C1 segment of cervical spinal cord (tissue), 14 donors: Measurements from ENCODE around the gene TBC1D9.

Experiments used
- DNase-seq, 14 donors: peaks; one replicate each; lab custom pipeline; 2025; lab: John Stamatoyannopoulos, UW

Gene TBC1D9

DNA sequence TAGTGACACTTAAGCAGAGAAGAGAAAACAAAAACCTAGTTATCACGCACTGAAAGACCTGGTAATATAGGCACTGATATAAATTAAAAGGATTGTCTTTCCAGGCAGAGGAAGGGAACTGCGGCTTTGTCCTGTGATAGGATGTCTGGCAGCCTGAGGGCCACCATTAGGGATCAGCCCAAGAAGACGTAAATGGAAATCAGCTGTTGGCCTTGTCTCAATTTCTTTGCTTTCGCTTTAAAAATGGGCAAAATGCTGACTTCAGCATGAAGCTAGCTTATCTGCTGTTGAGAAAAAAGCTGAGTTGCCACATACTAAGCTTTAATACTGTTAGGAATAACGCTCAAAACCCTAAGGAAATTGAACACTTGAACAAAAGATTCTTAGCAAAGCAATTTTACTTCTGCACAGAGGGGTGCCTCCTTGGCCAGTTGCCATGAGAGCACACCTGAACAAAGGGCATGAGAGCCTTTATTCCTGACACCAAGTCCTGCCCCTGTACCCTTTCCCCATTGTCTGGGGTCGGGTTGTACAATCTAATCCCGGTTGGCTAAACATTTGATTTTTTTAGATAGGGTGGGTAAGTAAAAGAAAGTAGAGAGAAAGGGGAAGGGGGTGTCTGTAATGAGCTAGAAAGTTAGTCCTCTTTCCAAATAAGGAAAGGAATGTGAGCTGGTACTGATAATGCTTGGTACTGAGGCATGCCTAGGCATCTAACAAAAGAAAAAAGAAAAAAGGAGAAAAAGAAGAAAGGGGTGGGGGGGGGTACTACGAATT lies 102.3 kb downstream of the TBC1D9 start:
- DNase-seq = no peak

GRCh38 chr4:140652601-140653000 lies 103.6 kb downstream of the TBC1D9 start:
- no peak for DNase-seq

GRCh38 chr4:140648716-140649308 lies 107.4 kb downstream of the TBC1D9 start:
- no peak for DNase-seq

- peak in 4 of 14 donors; percentile 7 to 45 (median 28) for DNase-seq
Measured at GRCh38 chr4:140645614-140646412, 110.4 kb downstream of the TBC1D9 start.

DNA sequence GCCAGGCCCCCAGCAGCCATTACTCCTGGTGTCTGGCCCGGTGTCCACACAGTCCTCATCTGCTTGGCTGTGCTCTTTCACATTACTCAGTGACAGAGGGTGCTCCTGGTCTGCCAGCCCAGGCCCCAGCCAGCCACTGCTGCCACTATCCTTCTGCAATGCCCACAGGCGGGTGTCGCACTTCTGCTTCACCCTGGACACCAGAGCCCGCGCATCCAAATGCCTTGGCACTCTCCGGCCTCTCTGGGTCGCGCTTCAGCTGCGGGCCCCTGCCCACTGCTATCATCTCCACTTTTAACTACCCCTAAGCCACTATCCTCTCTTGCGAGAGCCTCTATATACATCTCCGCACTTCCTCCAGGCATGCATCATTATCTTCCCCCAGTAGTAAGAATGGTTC lies 111.0 kb downstream of the TBC1D9 start:
- no peak for DNase-seq

DNA sequence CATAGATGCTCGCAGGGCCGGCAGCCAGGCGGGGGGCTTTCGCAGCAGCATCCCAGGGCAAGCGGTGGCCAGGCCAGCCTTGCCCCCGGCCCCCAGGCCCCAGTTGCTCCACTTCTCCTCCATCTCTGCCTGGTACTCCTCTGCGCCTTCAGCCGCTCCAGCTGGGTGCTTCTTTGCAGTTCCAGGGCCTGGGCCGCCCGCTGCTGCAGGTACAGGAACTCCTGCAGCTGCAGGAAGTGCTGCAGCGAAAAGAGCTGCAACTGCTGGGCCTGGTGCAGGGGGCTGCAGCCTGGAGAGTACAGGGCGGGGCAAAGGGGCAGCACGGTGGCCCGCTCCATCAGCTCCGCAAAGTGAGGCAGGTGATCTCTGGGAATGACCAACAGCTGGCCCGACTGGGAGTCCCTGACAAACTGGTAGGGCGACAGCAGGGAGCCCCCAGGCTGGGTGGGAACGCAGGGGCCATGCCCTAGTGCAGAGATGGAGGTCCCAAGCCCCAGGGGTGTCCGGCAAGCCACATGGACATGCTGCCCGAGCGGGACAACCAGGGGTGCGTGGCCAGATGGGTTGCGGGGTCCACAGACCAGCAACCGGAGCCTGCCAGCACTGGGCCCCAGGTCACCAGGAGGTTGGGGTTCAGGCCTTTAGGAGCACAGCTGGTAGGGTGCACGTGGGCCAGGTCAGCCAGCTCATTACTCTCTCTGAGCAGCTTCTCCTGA lies 111.6 kb downstream of the TBC1D9 start:
- no peak for DNase-seq

GRCh38 chr4:140643571-140644055 lies 112.6 kb downstream of the TBC1D9 start:
- no peak for DNase-seq

- peak in 1 of 14 donors; percentile 46 for DNase-seq
Measured at GRCh38 chr4:140642674-140643437, 113.3 kb downstream of the TBC1D9 start.

DNA sequence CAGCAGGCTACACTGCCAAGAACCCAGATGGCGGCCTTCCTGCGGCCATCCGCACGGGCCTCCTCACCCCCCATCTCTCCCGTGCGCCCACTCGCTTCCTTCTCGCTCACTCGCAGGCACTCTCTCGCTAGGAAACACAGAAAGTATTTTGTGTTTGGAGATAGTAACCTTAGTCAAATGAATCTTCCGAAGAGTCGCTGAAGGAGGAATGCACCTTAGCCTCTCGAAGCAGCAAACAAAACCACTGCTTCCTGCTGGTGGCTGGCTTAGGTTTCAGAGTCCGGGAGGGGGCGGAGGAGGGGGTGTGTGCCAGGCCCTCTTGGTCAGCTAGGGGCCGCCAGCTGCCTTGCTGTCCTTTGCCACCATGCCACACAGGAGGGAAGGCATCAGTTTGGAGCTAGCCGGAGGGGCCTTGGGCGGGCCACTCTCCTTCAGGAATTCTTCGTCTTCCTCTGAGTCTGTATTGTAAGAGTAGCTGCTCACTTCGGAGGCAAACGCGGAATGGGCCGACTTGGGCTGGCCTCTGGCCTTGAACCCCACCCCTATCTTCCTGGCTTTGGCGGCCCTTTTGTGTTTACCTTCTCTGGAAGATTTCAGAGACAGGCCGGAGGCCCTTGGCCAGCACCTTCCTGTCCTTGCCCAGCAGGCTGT lies 114.3 kb downstream of the TBC1D9 start:
- peak in 1 of 14 donors; percentile 72 for DNase-seq

GRCh38 chr4:140641105-140641555 lies 115.1 kb downstream of the TBC1D9 start:
- DNase-seq = peak in 1 of 14 donors; percentile 16

DNA sequence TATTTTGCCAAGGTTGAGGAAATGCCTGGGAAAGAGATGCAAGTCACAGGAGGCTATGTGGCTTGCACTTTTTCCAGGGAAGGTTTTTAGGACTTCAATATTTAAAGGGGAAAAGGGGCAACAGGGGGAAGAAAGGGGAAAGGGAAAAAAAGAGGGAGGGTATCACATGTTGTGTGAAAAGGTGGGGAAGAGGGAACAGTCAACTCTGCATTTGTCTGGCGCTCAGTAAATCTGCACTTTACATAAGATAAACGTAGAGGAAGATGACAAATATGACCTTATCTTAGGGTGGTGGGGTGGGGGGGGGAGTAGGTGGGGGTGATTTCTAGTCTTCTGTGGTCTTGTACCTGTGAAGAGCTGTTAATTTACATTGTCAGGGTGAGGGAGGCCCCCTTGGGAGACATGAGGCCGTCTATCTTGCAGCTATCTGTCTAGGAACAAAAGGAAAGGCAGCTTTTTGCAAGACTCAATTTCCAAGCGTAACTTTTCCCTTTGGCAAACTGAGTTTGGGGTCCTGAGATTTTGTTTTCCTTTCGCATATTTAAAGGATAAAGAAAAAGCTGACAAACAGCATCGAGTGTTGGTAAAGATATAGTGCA lies 115.9 kb downstream of the TBC1D9 start:
- DNase-seq = peak in 1 of 14 donors; percentile 27

DNA sequence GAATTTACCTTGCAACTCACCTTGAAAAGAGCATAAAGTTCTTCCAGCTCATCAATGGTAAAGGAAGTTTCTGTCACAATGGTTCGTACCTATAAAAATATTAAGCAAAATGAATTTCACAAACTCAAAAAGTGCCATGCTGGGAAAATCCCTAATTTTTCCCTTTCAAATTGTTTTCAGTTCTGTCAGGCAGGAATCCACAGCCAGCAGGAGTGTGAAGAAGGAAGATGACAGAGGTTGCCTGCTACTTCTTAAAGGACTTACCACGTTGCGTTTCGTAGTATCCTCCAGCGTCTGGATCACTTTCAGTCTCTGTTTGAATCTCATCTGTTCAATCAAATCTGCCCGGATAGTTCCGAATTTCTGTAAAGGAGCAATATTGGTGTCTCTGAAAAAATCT lies 117.1 kb downstream of the TBC1D9 start:
- no peak for DNase-seq

DNA sequence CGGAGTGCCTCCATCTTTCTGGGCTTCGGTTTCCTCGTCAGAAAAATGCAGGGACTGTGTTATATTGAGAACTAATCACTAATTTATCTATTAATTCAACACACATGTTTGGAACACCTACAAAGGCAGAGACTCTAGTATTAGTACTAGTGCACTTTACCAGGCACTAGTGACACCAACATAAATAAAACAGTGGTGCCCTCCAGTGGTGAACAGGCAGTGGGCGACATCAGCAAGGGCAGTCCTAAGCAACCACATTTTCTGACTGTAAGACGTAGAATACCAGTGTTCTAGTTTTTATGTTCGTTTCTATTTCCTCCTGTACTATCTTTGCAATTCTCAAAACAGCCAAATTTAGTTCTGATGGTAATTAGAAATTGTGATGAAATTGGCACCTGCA lies 118.3 kb downstream of the TBC1D9 start:
- peak in 1 of 14 donors; percentile 13 for DNase-seq

DNA sequence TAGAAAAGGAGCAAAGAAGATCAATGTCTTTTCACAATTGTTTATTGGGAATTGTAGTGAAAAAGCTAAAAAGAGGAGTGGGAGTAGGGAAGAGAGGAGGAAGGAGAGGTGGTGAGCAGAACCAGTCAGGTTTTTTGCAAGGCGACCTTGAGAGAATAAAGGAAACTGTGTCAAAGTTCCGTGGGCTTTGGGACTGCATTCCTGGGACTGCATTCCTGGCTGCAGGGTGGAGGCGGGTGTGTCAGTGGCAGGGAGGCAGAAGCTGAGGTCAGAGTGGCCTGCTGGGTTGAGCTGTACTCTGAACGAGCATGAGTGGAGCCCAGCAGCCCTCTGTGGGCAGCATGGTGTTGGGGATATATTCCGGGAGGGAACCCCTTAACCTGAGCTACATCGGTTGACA lies 120.6 kb downstream of the TBC1D9 start:
- DNase-seq = no peak

DNA sequence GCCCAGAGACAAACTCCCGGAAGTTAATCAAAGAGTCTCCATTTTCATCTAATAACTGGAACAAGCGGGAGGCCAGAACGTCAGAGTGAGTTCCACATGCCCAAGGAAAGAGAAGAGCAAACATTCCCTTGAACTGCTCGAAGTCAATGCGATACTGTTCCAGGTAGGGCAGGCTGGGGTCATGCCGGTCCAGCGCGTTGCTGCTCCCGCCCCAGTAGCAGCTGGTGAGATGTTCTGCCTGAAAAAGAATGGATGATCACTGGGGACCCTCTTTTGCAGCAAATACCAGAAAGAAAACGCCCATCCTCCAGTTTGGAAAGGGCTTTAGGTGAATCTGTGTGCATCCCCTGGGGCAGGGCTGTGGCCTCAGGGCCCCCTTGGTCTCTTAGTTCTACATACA lies 122.2 kb downstream of the TBC1D9 start:
- no peak for DNase-seq

- DNase-seq = no peak
Measured at GRCh38 chr4:140633124-140633523, 123.1 kb downstream of the TBC1D9 start.

- DNase-seq = no peak
Measured at GRCh38 chr4:140630246-140630645, 125.9 kb downstream of the TBC1D9 start.

DNA sequence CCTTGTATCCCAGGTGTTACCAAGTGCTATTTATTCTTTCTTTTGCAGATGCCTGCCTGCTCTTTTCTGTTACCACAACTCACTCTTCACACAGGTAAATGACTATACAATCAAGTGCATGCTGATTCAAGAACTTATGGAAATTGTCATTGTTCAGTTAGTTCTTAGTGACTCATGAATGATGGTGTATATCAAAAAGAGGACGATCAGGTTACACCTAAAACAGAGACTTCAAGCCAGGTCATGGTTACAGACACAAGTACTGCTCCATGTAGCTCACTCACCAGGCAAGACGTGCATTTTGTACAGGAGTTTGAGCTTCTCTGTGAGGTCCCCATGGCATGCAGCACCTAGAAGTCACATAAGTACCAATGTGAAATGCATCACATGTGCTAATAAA lies 128.2 kb downstream of the TBC1D9 start:
- DNase-seq = no peak

DNA sequence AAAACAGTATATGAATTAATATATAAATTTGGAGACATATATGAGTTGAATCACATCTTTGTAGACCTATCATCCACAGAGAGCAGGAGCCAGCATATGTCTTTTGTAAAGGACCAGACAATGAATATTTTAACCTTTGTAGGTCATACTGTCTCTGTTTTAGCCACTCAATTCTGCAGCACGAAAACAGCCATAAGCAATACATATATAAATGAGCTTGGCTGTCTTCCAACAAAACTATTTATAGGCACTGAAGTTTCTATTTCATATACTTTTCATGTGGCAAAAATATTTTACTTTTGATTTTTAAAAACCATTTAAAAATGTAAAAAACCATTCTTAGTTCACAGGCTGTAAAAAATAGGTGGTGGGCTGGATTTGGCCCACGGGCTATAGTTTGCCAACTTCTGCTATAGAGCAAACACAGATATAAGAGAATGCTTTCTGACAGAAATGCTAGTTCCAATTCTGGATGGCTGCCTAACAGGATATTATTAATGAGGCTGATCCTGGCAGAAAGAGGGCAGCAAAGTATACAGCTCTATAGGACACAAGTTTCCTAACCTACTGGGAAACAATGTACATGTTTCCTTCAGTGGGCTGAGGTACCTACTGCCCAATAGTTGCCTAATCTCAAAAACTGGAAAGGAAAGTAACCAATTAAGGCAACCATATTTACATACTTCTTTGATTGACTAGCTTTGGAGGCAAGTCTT lies 129.4 kb downstream of the TBC1D9 start:
- DNase-seq = no peak
